ENCODE results near the gene RNU2-1.
"Not testable (repeated sequence)": the region's sequence is repeated elsewhere in the genome, so short reads cannot be mapped to it uniquely, and the experiment has no call there.

Gene RNU2-1

DNA sequence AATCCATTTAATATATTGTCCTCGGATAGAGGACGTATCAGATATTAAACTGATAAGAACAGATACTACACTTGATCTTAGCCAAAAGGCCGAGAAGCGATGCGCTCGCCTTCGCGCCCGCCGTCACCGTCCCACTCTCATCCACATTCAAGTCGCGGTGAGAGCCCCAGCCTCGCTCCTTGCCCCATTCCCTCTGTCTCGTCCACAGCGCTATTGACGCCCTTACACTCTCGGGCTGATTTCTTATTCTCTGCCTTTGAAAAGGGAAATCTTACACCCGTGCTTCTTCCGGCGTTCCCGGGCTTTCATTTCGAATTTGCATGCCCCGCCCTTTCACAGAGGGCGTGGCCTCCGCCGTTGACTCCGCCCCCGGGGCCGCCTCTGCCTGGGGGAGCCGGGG is at the start of gene RNU2-1:
TSS of gene RNU2-1 (minus strand) at position 101 of the 400 bp plus-strand sequence.
- DNase-seq (ENCODE audit: low read depth in 3 of 3, low spot score in 1 of 3) = not testable (repeated sequence)

GRCh38 chr17:43272914-43273313 is 39.1 kb upstream of the RNU2-1 start:
- DNase-seq (ENCODE audit: low read depth in 3 of 3, low spot score in 1 of 3) = not testable (repeated sequence)

DNA sequence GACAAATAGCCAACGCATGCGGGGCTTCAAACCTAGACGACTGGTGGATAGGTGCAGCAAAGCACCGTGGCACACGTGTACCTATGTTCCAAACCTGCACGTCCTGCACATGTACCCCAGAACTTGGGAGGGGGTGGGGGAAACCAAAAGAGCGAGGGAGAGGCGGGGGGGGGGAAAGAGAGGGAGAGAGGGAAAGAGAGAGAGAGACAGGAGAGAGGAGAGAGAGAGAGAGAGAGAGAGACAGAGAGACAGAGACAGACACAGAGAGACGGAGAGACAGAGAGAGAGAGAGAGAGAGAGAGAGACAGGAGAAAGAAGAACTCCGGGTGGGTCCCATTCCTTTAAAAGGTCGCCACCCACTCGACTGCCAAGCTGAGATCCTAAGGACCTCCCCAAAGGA is 38.7 kb upstream of the RNU2-1 start:
- not testable (repeated sequence) for DNase-seq (ENCODE audit: low read depth in 3 of 3, low spot score in 1 of 3)

DNA sequence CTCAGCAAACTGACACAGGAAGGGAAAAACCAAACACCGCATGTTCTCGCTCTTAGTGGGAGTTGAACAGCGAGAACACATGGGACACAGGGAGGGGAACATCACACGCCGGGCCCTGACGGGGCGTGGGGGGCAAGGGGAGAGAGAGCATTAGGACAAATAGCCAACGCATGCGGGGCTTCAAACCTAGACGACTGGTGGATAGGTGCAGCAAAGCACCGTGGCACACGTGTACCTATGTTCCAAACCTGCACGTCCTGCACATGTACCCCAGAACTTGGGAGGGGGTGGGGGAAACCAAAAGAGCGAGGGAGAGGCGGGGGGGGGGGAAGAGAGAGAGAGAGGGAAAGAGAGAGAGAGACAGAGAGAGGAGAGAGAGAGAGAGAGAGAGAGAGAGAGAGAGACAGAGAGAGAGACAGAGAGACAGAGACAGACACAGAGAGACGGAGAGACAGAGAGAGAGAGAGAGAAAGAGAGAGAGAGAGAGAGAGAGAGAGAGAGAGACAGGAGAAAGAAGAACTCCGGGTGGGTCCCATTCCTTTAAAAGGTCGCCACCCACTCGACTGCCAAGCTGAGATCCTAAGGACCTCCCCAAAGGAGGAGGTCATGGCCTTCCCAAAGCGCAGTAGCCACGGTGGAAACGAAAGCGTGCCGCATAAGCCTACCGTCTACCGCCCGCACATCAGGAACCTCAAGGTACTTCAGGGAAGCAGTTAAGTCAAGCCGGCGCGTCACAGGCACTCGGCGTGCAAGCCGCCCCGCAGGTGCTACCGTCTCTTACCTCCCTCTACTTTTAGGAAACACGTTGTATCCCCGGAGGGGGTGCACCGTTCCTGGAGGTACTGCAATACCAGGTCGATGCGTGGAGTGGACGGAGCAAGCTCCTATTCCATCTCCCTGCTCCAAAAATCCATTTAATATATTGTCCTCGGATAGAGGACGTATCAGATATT is 37.1 kb upstream of the RNU2-1 start:
- not testable (repeated sequence) for DNase-seq (ENCODE audit: low read depth in 3 of 3, low spot score in 1 of 3)

GRCh38 chr17:43246456-43246855 is 12.7 kb upstream of the RNU2-1 start:
- DNase-seq (ENCODE audit: low read depth in 3 of 3, low spot score in 1 of 3) = not testable (repeated sequence)

- DNase-seq (ENCODE audit: low read depth in 3 of 3, low spot score in 1 of 3) = not testable (repeated sequence)
These were observed 7.0 kb upstream of the RNU2-1 start for GRCh38 chr17:43240596-43241352.

DNA sequence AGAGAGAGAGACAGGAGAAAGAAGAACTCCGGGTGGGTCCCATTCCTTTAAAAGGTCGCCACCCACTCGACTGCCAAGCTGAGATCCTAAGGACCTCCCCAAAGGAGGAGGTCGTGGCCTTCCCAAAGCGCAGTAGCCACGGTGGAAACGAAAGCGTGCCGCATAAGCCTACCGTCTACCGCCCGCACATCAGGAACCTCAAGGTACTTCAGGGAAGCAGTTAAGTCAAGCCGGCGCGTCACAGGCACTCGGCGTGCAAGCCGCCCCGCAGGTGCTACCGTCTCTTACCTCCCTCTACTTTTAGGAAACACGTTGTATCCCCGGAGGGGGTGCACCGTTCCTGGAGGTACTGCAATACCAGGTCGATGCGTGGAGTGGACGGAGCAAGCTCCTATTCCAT is 5.8 kb upstream of the RNU2-1 start:
- not testable (repeated sequence) for DNase-seq (ENCODE audit: low read depth in 3 of 3, low spot score in 1 of 3)

DNA sequence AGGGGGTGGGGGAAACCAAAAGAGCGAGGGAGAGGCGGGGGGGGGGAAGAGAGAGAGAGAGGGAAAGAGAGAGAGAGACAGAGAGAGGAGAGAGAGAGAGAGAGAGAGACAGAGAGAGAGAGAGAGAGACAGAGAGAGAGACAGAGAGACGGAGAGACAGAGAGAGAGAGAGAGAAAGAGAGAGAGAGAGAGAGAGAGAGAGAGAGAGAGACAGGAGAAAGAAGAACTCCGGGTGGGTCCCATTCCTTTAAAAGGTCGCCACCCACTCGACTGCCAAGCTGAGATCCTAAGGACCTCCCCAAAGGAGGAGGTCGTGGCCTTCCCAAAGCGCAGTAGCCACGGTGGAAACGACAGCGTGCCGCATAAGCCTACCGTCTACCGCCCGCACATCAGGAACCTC is 514 bp downstream of the RNU2-1 start:
- DNase-seq (ENCODE audit: low read depth in 3 of 3, low spot score in 1 of 3) = not testable (repeated sequence)

DNA sequence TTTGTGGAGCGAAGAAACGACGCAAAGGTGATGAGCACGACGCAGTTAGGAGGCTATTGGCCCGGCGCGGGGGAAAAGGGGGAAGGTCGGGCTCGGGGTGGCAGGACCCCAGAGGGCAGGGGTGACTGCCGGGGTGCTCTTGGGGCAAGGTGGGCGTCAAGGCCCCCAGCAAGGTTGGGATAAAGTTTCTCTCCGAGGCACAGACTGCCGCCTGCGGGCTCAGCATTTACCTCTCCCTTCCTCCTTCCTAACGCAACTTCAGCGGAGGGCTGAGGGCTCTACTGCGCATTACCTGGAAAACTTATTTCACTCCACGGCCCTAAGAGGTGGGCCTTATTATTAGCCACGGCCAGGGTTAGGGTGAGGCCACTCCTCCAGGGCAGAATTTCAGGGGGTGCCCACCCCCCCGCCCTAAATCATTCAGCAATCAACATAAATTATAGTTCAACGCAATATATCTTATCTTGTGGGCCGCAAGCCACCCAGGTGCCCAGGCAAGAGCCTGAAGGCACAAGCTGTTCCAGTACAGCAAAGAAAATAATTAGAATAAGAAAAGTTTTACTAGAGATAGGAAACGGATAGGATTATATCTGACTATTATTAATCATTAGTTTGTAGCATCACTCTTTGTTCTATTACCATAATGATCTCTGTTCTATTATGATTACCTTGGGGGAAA is 1.6 kb downstream of the RNU2-1 start:
- DNase-seq (ENCODE audit: low read depth in 3 of 3, low spot score in 1 of 3) = not testable (repeated sequence)

DNA sequence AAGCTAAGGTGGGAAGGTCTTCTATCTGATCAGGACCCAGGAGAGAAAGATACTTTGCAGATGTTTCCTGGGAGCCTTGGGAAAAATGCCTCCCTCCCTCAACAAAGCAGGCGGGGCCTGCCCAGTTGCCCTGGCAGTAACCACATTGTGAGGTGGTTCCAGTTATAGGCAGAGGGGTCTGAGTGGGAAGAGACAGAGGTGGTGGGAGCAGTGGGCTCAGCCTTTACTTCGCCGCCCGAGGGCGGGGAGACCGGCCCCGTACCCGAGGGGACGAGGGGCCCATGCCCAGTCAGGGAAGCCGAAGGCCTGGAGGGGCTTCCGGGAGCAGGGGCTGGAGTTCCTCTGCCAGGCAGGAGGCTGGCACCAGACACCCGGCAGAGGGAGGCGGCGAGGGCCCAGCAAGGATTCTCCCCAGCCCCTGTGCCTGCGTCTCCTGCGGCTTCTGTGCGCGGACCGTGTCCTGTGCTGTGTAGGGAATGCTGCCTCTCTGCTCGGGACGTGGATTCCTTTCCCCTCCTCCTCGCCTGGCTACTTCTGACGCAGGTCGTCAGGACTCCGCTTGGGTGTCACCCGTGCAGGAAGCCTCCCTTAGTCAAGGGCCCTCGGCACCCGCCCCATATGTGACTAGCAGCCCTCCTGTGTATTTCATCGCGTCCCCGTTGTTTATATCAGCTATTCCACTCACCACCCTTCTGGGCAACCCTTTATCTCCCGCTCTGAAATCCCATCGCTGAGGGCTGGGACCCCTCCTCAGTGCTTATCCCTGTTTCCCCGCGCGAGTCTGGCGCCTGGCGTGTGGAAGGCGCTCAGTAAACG is 2.4 kb downstream of the RNU2-1 start:
- not testable (repeated sequence) for DNase-seq (ENCODE audit: low read depth in 3 of 3, low spot score in 1 of 3)

GRCh38 chr17:43228020-43228782 is 5.6 kb downstream of the RNU2-1 start, which contains the start of gene CCDC200:
CCDC200 (minus strand) TSS chr17:43228623; CDS start chr17:43228554, 69 bp downstream.
- DNase-seq (ENCODE audit: low read depth in 3 of 3, low spot score in 1 of 3) = not testable (repeated sequence)

- DNase-seq (ENCODE audit: low read depth in 3 of 3, low spot score in 1 of 3) = no peak
These were observed 7.4 kb downstream of the RNU2-1 start for GRCh38 chr17:43226393-43226792.

DNA sequence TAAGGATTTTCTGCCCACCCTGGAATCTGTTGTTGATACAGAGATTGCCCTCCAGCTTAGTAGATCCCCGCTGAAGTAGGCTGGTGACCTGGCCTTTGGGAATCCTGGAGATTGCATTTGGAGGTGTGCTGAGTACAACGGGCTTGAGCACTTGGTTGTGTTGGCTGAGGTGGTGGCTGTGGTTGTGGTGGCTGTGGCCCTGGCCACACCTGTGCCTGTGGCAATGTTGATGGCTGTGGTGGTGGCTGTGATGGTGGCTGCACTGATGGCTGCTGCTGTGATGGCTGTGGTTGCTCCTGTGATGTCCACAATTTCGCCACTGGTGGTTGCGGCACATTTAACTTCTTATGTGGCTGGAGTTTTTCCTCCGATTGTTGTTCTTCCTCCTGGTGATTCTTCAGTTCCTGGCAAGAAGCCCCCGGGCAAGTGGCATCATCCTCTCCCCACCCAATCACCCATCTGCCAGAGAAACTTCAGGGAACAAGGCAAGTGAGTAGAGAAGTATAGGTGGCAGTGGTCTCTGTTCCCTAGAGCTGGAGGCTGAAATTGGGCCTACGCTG is 9.6 kb downstream of the RNU2-1 start:
- no peak for DNase-seq (ENCODE audit: low read depth in 3 of 3, low spot score in 1 of 3)

DNA sequence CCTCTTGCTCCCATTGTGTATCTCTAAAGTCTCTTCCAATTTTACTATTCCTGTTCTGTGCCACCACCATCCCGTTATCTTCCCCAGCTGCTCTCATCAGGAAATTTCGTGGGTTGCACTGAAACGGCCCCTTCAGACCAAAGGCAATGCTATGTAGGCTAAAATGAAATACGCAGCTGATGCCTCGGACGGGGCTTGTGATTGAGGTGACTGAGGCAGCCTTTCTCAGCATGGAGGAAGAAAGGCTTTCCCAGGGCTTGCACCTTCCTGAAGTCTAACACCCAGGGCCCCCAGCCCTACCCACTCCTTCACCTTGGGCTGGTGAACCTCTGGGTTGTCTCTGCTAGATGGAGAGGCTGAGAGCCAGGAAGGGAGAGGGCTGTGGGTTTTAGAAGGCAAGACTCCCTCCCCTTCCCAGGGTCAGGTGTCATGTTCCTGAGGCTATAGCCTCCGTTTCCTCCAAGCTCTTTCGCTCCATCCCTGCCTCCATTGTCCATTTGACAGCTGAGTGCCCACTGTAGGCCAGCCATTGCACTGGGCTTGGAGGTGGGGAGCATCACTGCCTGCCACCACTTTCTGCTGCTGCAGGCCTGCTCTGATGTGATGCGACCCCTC is 13.2 kb downstream of the RNU2-1 start:
- DNase-seq (ENCODE audit: low read depth in 3 of 3, low spot score in 1 of 3) = no peak

DNA sequence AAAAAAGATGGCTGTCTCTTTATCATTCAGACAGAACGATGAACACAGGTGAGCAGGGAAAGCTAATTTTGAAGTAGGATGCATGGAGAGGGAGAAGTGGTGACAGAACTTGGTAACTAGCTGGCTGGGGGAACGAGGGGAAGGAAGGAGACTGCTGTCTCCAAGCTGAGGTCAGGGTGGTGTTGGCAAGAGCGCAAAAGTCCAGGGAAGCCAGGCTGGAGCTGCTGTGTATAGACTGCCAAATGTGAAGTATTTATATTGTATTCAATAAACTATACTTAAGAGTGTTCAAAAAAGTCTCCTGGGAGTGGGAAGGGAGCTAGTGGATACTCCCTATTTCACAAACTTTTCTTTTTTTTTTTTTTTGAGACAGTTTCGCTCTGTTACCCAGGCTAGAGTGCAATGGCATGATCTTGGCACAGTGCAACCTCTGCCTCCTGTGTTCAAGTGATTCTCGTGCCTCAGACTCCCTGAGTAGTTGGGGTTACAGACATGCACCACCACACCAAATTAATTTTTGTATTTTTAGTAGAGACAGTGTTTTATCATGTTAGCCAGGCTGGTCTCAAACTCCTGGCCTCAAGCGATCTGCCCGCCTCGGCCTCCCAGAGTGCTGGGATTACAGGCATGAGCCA is 13.9 kb downstream of the RNU2-1 start:
- no peak for DNase-seq (ENCODE audit: low read depth in 3 of 3, low spot score in 1 of 3)

- no peak for DNase-seq (ENCODE audit: low read depth in 3 of 3, low spot score in 1 of 3)
These were observed 14.8 kb downstream of the RNU2-1 start for GRCh38 chr17:43219001-43219400.

GRCh38 chr17:43217614-43218087 is 16.1 kb downstream of the RNU2-1 start:
- DNase-seq (ENCODE audit: low read depth in 3 of 3, low spot score in 1 of 3) = no peak
